Measurements from ENCODE around the gene HDAC9. TPM values are rescaled to one million over a fixed set of nuclear protein-coding genes. Genes with fewer than 3 reads are reported as not detected.

HDAC9 gene
- total RNA-seq, 4 donors from 2014 or later, result 51.2 to 194 (median 106) TPM

GRCh38 chr7:18497082-18497481 is 1.5 kb downstream of the HDAC9 start:
- TF ChIP-seq POLR2AphosphoS5 (IDR thresholded peaks at IDR 0.05) (no peak), POLR2A (IDR thresholded peaks at IDR 0.05) (no peak), CTCF (IDR thresholded peaks at IDR 0.05) (no peak), EP300 (IDR thresholded peaks at IDR 0.05) (no peak)
- ATAC-seq, result no peak
- Histone ChIP-seq H3K4me1 (peaks cover 3 to 61% (median 7%) of the 10 kb centered on the region in 3 donors), H3K4me3 (no peak overlapping the region), H3K27ac (no peak overlapping the region), H3K9me3 (no peaks in the 10 kb centered on the region), H3K36me3 (no peaks in the 10 kb centered on the region), H3K27me3 (no peaks in the 10 kb centered on the region)
- WGBS, 2 donors (ENCODE audit: low coverage in 1 of 2), result 50 to 59% methylated on average over 3 of the region's 3 CpGs

GRCh38 chr7:18497800-18498199 is 2.3 kb downstream of the HDAC9 start:
- no peak overlapping the region for H3K4me3 ChIP-seq
- no peaks in the 10 kb centered on the region for H3K9me3 ChIP-seq
- H3K27ac ChIP-seq, result no peak overlapping the region
- ATAC-seq, result no peak
- no peaks in the 10 kb centered on the region for H3K36me3 ChIP-seq
- H3K27me3 ChIP-seq, result no peaks in the 10 kb centered on the region
- H3K4me1 ChIP-seq, result peaks cover 3 to 61% (median 7%) of the 10 kb centered on the region in 3 donors
- TF ChIP-seq EP300 (IDR thresholded peaks at IDR 0.05) (no peak), CTCF (IDR thresholded peaks at IDR 0.05) (no peak), POLR2AphosphoS5 (IDR thresholded peaks at IDR 0.05) (no peak), POLR2A (IDR thresholded peaks at IDR 0.05) (no peak)

- WGBS, 2 donors (ENCODE audit: low coverage in 1 of 2), result 50 to 62% methylated on average over 2 of the region's 2 CpGs
- Histone ChIP-seq H3K4me1 (peaks cover 3 to 61% (median 7%) of the 10 kb centered on the region in 3 donors), H3K9me3 (no peaks in the 10 kb centered on the region), H3K27ac (no peak overlapping the region), H3K36me3 (no peaks in the 10 kb centered on the region), H3K4me3 (no peak overlapping the region), H3K27me3 (no peaks in the 10 kb centered on the region)
- ATAC-seq, result no peak
- TF ChIP-seq POLR2A (IDR thresholded peaks at IDR 0.05) (no peak), CTCF (IDR thresholded peaks at IDR 0.05) (no peak), EP300 (IDR thresholded peaks at IDR 0.05) (no peak), POLR2AphosphoS5 (IDR thresholded peaks at IDR 0.05) (no peak)
Measured at GRCh38 chr7:18498341-18498740, 2.8 kb downstream of the HDAC9 start.

GRCh38 chr7:18499407-18500177 is 4.0 kb downstream of the HDAC9 start:
- no peak for TF ChIP-seq CTCF (IDR thresholded peaks at IDR 0.05)
- Histone ChIP-seq H3K9me3 (no peaks in the 10 kb centered on the region), H3K4me3 (no peak overlapping the region), H3K27ac (no peak overlapping the region), H3K36me3 (no peaks in the 10 kb centered on the region), H3K4me1 (peaks cover 3 to 56% (median 7%) of the 10 kb centered on the region in 3 donors), H3K27me3 (no peaks in the 10 kb centered on the region)
- 38 to 46% methylated on average over 2 of the region's 2 CpGs for WGBS, 2 donors (ENCODE audit: low coverage in 1 of 2)
- ATAC-seq, result no peak

GRCh38 chr7:18503126-18503866 is 7.7 kb downstream of the HDAC9 start:
- H3K4me1 ChIP-seq, result peaks cover 0 to 25% (median 0%) of the 10 kb centered on the region in 3 donors
- 18 to 49% methylated on average over 4 of the region's 4 CpGs for WGBS, 2 donors (ENCODE audit: low coverage in 1 of 2)
- no peak overlapping the region for H3K4me3 ChIP-seq
- no peaks in the 10 kb centered on the region for H3K36me3 ChIP-seq
- no peak for TF ChIP-seq POLR2A (IDR thresholded peaks at IDR 0.05)
- TF ChIP-seq POLR2AphosphoS5 (IDR thresholded peaks at IDR 0.05), result no peak
- TF ChIP-seq CTCF (IDR thresholded peaks at IDR 0.05), result no peak
- TF ChIP-seq EP300 (IDR thresholded peaks at IDR 0.05), result no peak
- no peak overlapping the region for H3K27ac ChIP-seq
- ATAC-seq, result no peak
- H3K27me3 ChIP-seq, result no peaks in the 10 kb centered on the region
- H3K9me3 ChIP-seq, result no peaks in the 10 kb centered on the region

All from gastroesophageal sphincter (tissue), 4 donors.